GM21526 (cell line): ENCODE data around the gene PADI6.
"Not testable (repeated sequence)": the region's sequence is repeated elsewhere in the genome, so short reads cannot be mapped to it uniquely, and the experiment has no call there.

Source experiments
- ATAC-seq: cut with Tn5 transposase; IDR thresholded peaks from one replicate; pipeline ENCODE4 v1.9.1; 2021; ENCODE audit warnings: moderate library complexity; ENCODE audit not compliant: unreplicated experiment, low FRiP score

Gene PADI6

GRCh38 chr1:17403081-17403480 lies 31.1 kb downstream of the PADI6 start:
- ATAC-seq = no peak

GRCh38 chr1:17404034-17404684 lies 32.2 kb downstream of the PADI6 start:
- ATAC-seq = no peak

GRCh38 chr1:17404820-17405219 lies 32.8 kb downstream of the PADI6 start:
- no peak for ATAC-seq

GRCh38 chr1:17405898-17406759 lies 34.1 kb downstream of the PADI6 start:
- no peak for ATAC-seq

GRCh38 chr1:17406760-17407475 lies 34.9 kb downstream of the PADI6 start:
- ATAC-seq = not testable (repeated sequence)

- not testable (repeated sequence) for ATAC-seq
These were observed 36.0 kb downstream of the PADI6 start for GRCh38 chr1:17407786-17408514.

GRCh38 chr1:17409391-17409811 lies 37.4 kb downstream of the PADI6 start:
- ATAC-seq = no peak

GRCh38 chr1:17412093-17412870 lies 40.3 kb downstream of the PADI6 start:
- ATAC-seq = no peak

GRCh38 chr1:17414022-17414421 lies 42.0 kb downstream of the PADI6 start:
- no peak for ATAC-seq

- no peak for ATAC-seq
These were observed 44.4 kb downstream of the PADI6 start for GRCh38 chr1:17416389-17416788.

GRCh38 chr1:17419626-17420328 lies 47.8 kb downstream of the PADI6 start:
- no peak for ATAC-seq

GRCh38 chr1:17420391-17420918 lies 48.5 kb downstream of the PADI6 start:
- no peak for ATAC-seq

- no peak for ATAC-seq
These were observed 50.5 kb downstream of the PADI6 start for GRCh38 chr1:17422461-17422860.

- ATAC-seq = no peak
These were observed 51.8 kb downstream of the PADI6 start for GRCh38 chr1:17423781-17424245.

- ATAC-seq = no peak
These were observed 54.0 kb downstream of the PADI6 start for GRCh38 chr1:17425806-17426600.

GRCh38 chr1:17427696-17428660 lies 56.0 kb downstream of the PADI6 start:
- no peak for ATAC-seq

- ATAC-seq = no peak
These were observed 57.2 kb downstream of the PADI6 start for GRCh38 chr1:17429183-17429582.
